ENCODE measurements around the gene THRB. TPM values are rescaled to one million over a fixed set of nuclear protein-coding genes. Genes with fewer than 3 reads are reported as not detected.

Gene THRB
- total RNA-seq, 1 experiment from 2014 or later: 1.3 TPM

- no peak for DNase-seq (ENCODE audit: low read depth)
Measured at GRCh38 chr3:24352893-24353553, 141.6 kb downstream of the THRB start.

- no peak for DNase-seq (ENCODE audit: low read depth)
Measured at GRCh38 chr3:24351779-24352469, 142.7 kb downstream of the THRB start.

GRCh38 chr3:24349367-24350019, 145.2 kb downstream of the THRB start:
- DNase-seq (ENCODE audit: low read depth): no peak

GRCh38 chr3:24348348-24348747, 146.3 kb downstream of the THRB start:
- no peak for DNase-seq (ENCODE audit: low read depth)

GRCh38 chr3:24344784-24345439, 149.7 kb downstream of the THRB start:
- DNase-seq (ENCODE audit: low read depth): peak; percentile 57

DNA sequence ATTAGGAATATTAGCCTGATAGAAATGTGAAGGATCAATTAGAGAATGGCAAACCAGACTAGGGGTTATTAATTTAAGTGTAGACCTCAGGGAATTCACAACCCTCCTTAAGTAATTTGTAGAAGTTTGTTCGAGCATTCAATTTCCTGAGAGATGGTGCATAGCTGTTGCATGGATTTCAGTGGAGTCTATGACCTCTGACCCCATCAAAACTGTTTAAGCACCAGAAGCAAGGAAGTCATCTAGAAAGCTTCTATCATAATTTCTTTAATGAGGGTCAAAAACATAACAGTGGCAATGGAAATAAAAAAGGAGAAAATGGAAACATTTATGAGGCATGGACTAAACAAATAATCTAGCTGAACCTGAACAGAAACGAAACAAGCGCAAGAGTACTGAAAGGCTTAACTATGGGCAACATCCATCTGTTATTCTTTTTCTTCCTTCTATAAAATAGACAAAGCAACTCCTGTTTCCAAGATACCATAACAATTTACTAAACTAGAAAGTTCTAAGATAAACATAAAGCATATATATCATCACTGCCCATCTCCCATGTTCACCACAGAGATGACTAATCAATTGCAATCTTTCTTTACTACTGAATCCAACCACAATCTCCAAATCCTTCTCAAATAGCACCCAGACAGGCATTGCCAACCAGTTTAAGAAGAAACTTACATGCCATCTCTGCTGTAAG, 151.4 kb downstream of the THRB start:
- peak; percentile 81 for DNase-seq (ENCODE audit: low read depth)

- no peak for DNase-seq (ENCODE audit: low read depth)
Measured at GRCh38 chr3:24342275-24342674, 152.4 kb downstream of the THRB start.

DNA sequence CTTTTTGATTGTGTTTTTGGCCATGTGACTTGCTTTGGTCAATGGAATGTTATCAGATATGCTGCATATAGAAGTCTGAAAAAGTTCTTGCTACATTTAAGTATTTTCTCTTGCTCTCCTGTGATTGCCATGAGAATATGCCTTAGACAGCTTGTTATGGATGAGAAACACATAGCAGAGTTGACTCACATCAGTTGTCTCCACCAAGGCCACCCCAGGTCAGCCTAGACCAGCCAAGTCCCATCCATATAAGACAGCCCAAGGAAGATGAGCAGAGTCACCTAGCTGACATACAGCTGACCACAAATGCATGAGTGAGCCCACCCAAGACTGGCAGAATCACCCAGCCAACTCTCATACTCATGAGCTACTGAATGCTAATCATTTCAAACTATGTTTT, 153.0 kb downstream of the THRB start:
- no peak for DNase-seq (ENCODE audit: low read depth)

DNA sequence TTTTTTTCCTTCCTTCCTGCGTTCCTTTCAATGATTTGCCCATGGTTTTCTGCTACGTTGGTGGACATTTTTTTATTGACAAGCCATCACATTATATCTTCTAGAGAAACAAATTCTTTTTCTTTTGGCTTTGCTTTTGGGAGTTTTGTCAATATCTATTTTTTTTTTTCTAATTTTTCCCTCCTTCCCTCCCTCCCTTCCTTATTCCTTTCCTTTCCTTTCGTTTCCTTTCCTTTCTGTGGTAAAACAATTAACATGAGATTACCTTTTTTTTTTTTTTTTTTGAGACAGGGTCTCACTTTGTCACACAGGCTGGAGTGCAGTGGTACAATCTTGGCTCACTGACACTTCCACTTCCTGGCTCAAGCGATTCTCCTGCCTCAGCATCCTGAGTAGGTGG, 153.7 kb downstream of the THRB start:
- DNase-seq (ENCODE audit: low read depth): no peak

GRCh38 chr3:24340161-24340560, 154.5 kb downstream of the THRB start:
- DNase-seq (ENCODE audit: low read depth): no peak

DNA sequence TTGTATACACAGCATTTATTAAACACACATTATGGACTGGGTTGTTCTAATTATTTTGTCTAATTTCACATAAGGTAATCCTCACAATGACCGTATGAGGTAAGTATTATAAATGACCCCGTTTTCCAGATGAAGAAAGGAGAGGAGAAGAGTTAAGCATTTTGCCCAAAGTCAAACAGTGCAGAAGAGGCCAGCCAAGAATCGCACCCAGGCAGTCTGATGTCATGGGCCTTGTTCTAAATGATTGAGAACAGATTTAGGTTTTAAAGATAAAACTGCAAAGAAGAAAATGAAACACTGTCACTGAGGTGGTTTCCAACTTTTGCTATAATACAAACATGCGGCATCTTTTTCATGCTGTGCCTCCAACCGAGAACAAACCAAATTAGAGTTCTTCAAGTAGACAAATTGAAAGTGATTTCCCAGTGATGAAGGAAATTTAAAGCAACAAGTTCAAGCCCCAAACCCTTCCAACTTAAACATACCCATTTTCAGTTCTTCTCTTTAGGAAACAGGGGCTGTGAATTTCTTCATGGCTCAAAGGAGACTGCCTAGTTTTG, 155.3 kb downstream of the THRB start:
- no peak for DNase-seq (ENCODE audit: low read depth)

GRCh38 chr3:24338409-24339130, 156.1 kb downstream of the THRB start:
- no peak for DNase-seq (ENCODE audit: low read depth)

DNA sequence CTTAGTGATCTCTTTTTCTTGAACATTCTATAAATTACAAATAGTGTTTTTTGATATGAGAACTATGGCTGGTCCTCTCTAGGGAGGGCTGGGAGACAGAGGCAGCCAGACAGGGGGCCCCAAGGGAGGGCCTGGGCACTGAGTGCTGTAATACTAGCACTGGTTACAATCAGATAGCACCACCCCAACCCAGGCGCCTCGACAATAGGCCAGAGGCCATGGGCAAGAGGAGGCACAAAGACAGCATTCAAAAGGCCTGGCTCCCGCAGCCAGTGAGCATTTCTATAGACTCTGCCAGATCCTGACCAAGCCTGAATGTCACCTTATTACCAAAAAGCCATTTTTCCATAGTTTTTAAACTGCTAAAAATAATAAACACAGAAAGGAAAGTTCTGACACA, 158.5 kb downstream of the THRB start:
- no peak for DNase-seq (ENCODE audit: low read depth)

GRCh38 chr3:24332092-24332491, 162.6 kb downstream of the THRB start:
- DNase-seq (ENCODE audit: low read depth): no peak

DNA sequence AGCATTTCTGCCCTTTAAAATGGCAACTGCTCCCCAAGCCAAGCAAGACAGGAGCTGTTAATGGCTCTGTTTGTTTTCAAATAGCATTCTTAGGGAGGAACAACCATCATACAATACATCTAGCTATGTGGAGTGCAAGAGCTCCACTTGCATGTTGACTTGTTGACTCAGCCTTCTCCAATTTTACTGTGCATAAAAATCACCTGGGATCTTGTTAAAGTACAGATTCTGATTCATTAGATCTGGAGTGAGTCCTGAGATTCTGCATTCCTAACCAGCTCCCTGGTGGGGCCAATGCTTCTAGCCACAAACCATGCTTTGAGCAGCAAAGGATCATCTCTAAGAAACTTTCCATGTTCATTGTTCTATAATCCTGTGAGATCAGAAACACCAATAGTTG, 171.4 kb downstream of the THRB start:
- peak; percentile 15 for DNase-seq (ENCODE audit: low read depth)

- no peak for DNase-seq (ENCODE audit: low read depth)
Measured at GRCh38 chr3:24320601-24321000, 174.0 kb downstream of the THRB start.

- DNase-seq (ENCODE audit: low read depth): peak; percentile 78
Measured at GRCh38 chr3:24318677-24319287, 175.9 kb downstream of the THRB start.

- DNase-seq (ENCODE audit: low read depth): peak; percentile 62
Measured at GRCh38 chr3:24316887-24317383, 177.7 kb downstream of the THRB start.

- no peak for DNase-seq (ENCODE audit: low read depth)
Measured at GRCh38 chr3:24315971-24316370, 178.7 kb downstream of the THRB start.

DNA sequence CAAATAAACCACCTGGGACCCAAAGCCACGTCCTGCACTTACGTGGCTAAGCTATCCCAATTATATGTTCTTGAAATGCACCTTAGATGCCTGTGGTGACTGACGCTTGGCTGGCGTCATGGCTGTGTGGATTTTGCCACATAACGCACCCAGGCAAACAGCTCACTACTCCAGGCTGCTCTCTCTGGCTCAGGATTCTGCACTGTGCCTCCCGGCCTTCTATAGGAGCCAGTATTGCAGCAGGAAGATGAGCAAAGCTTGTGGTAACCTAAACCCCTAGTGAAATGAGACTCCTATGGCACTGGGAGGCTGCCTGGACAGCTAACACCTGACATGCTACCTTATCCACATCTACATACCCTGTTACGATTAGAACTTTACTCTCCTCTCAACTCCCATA, 179.3 kb downstream of the THRB start:
- no peak for DNase-seq (ENCODE audit: low read depth)

Measured in M059J (cell line).